IgD-negative memory B cell (primary cell): ENCODE results near the gene HM13. TPM values are rescaled to one million over a fixed set of nuclear protein-coding genes. Genes with fewer than 3 reads are reported as not detected.
A peak's percentile ranks its signal among the peaks of the same experiment; 100 is the strongest.
"Not testable (repeated sequence)": the region's sequence is repeated elsewhere in the genome, so short reads cannot be mapped to it uniquely, and the experiment has no call there.

Source experiments
- H3K27ac Mint-ChIP-seq, 3 donors: one replicate each; pipeline ENCODE4 v1.8.0; 2020 to 2022; ENCODE audit warnings: mild to moderate bottlenecking in 3 of 3, mixed read lengths in 3 of 3, moderate library complexity in 1 of 3
- H3K27me3 Mint-ChIP-seq: one replicate; pipeline ENCODE4 v1.8.0; 2021; ENCODE audit warnings: mixed read lengths
- H3K36me3 Mint-ChIP-seq: one replicate; pipeline ENCODE4 v1.8.0; 2020; ENCODE audit warnings: mild to moderate bottlenecking, mixed read lengths
- H3K4me1 Mint-ChIP-seq, 3 donors: one replicate each; pipeline ENCODE4 v1.8.0; 2020 to 2022; ENCODE audit warnings: mixed read lengths in 3 of 3, mild to moderate bottlenecking in 1 of 3
- H3K4me3 Mint-ChIP-seq, 4 donors: one replicate each; pipeline ENCODE4 v1.8.0; 2020 to 2022; ENCODE audit warnings: mild to moderate bottlenecking in 4 of 4, mixed read lengths in 4 of 4, moderate library complexity in 3 of 4
- H3K9me3 Mint-ChIP-seq, 3 donors: one replicate each; pipeline ENCODE4 v1.8.0; 2020 to 2021; ENCODE audit warnings: mixed read lengths in 3 of 3, mild to moderate bottlenecking in 1 of 3
- polyA plus RNA-seq: library from polyadenylated mRNA; unstranded; fragments of 300-500 nt; fragmentation: Illumina TruSeq; gene quantifications from one replicate; pipeline ENCODE4 v1.2.3, GENCODE V29; 2021

HM13 gene
- polyA plus RNA-seq, 1 donor from 2014 or later, result 109 TPM

- Mint-ChIP-seq H3K9me3 (no peaks in the 10 kb centered on the region), H3K27me3 (peaks cover 53% of the 10 kb centered on the region), H3K4me3 (peak overlapping the region in 1 of 4 donors; percentile 44), H3K4me1 (peaks cover 7 to 14% (median 10%) of the 10 kb centered on the region in 3 donors), H3K27ac (no peak overlapping the region), H3K36me3 (no peaks in the 10 kb centered on the region)
Measured at GRCh38 chr20:31607640-31608250, 93.5 kb downstream of the HM13 start.

GRCh38 chr20:31608251-31608945 lies 94.2 kb downstream of the HM13 start:
- Mint-ChIP-seq H3K4me3 (peak overlapping the region in 1 of 4 donors; percentile 44), H3K4me1 (peaks cover 6 to 12% (median 10%) of the 10 kb centered on the region in 3 donors), H3K36me3 (no peaks in the 10 kb centered on the region), H3K27me3 (peaks cover 48% of the 10 kb centered on the region), H3K27ac (no peak overlapping the region), H3K9me3 (no peaks in the 10 kb centered on the region)

- peak overlapping the region in 1 of 3 donors; percentile 39 for H3K27ac Mint-ChIP-seq
- H3K36me3 Mint-ChIP-seq, H3K9me3 Mint-ChIP-seq, H3K4me1 Mint-ChIP-seq, H3K4me3 Mint-ChIP-seq: not testable (repeated sequence)
- H3K27me3 Mint-ChIP-seq, result peaks cover 19% of the 10 kb centered on the region
Measured at GRCh38 chr20:31612271-31612640, 98.0 kb downstream of the HM13 start.

- H3K4me1 Mint-ChIP-seq, result peaks cover 4 to 10% (median 9%) of the 10 kb centered on the region in 3 donors
- no peaks in the 10 kb centered on the region for H3K36me3 Mint-ChIP-seq
- H3K4me3 Mint-ChIP-seq, result no peak overlapping the region
- H3K27ac Mint-ChIP-seq, result no peak overlapping the region
- H3K27me3 Mint-ChIP-seq, result peaks cover 1% of the 10 kb centered on the region
- H3K9me3 Mint-ChIP-seq, result no peaks in the 10 kb centered on the region
Measured at GRCh38 chr20:31615416-31615815, 101.2 kb downstream of the HM13 start.

- Mint-ChIP-seq H3K27ac (no peak overlapping the region), H3K36me3 (no peaks in the 10 kb centered on the region), H3K4me3 (no peak overlapping the region), H3K27me3 (peaks cover 3% of the 10 kb centered on the region), H3K4me1 (peaks cover 8 to 16% (median 16%) of the 10 kb centered on the region in 3 donors), H3K9me3 (no peaks in the 10 kb centered on the region)
Measured at GRCh38 chr20:31617432-31618104, 103.3 kb downstream of the HM13 start.

Other genes starting within 250 kb of the HM13 start
- gene DEFB116, start 205.9 kb upstream of the HM13 start, polyA plus RNA-seq, result not detected
- gene DEFB118, start 145.8 kb upstream of the HM13 start, polyA plus RNA-seq, result not detected
- not detected for gene DEFB119, start 123.9 kb upstream of the HM13 start, polyA plus RNA-seq
- gene DEFB121, start 108.2 kb upstream of the HM13 start, polyA plus RNA-seq, result not detected
- not detected for gene DEFB123, start 73.8 kb upstream of the HM13 start, polyA plus RNA-seq
- gene DEFB124, start 39.3 kb upstream of the HM13 start, polyA plus RNA-seq, result not detected
- gene REM1, start 39.2 kb upstream of the HM13 start, polyA plus RNA-seq, result not detected
- gene ID1, start 90.8 kb downstream of the HM13 start, polyA plus RNA-seq, result 2.2 TPM
- gene COX4I2, start 123.5 kb downstream of the HM13 start, polyA plus RNA-seq, result 0.38 TPM
- 9.8 TPM for gene BCL2L1, start 208.4 kb downstream of the HM13 start, polyA plus RNA-seq
- 0.49 TPM for gene TPX2, start 224.8 kb downstream of the HM13 start, polyA plus RNA-seq